ENCODE results near the gene MAP2K3.
A peak's percentile ranks its signal among the peaks of the same experiment; 100 is the strongest.

Gene MAP2K3

DNA sequence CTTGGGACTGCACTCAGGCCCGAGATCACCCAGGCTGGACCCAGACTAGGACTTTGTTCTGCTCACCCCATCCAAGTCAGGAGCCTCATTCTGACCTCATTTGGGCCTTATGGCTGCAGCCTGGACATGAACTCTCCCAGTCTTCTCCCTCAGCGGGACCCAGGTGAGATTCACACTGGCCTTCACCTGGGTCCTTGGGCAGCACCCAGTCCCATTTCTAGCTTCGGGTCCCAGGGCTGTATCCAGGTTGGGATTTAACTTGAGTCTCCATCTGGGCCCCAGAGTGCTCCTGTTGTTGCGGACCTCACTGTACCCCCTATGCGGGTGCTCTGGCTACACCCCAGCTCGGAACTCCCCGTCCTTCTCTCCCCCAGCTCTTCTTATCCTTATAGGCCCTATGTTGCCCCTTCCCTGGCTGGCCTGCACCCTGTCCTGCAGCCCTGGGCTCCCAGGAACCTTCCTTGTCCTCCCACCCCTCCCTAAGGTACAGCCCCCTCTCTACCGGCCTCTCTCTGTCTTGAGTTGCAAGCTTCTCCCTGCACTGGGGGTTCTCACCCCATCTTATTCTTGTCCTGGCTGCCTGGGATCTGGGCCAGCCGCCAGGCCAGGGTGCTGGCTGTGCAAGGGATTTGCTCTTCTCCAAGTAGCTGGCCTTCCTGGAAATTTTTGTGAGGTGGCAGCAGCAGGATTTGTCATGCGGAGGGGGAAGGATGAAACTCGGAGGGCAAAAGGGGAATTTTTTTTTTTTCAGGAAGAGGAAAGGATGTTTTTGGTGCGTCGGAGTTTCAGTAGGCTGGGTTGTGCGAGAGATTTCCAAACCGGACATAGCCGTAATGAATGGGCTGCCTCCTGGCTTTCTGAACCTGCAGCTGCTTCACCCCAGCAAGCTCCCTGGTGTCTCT, 904 bp downstream of the MAP2K3 start:
- 20% methylated on average over 16 of the region's 16 CpGs for WGBS
- Histone ChIP-seq H3K23ac (ENCODE audit: low read length in 2 of 2) (no peak overlapping the region), H3K18ac (ENCODE audit: low read depth in 1 of 2, low read length in 2 of 2) (peak overlapping the region; percentile 89 to 94), H3K9me3 (ENCODE audit: control insufficient read depth, low read length) (no peaks in the 10 kb centered on the region), H3K27me3 (ENCODE audit: control insufficient read depth in 1 of 2, insufficient read depth in 1 of 2, low read length in 2 of 2) (no peaks in the 10 kb centered on the region), H3K27ac (ENCODE audit: low read length, poor library complexity, severe bottlenecking) (peak overlapping the region; percentile 89), H3K4ac (ENCODE audit: low read depth in 1 of 2, low read length in 2 of 2) (peak overlapping the region in 1 of 2 experiments; percentile 92), H2BK12ac (ENCODE audit: low read length in 2 of 2) (no peak overlapping the region), H2BK120ac (ENCODE audit: low read depth, low read length) (peak overlapping the region; percentile 45), H3K9ac (ENCODE audit: low read length) (peak overlapping the region; percentile 97), H4K8ac (ENCODE audit: low read length) (peak overlapping the region; percentile 33), H3K4me2 (ENCODE audit: low read length, poor library complexity, severe bottlenecking) (peak overlapping the region; percentile 93), H2AFZ (ENCODE audit: low read depth, low read length) (no peak overlapping the region), H4K91ac (ENCODE audit: low read length) (no peak overlapping the region), H3K36me3 (ENCODE audit: control insufficient read depth in 1 of 2, insufficient read depth in 2 of 2, low read depth in 1 of 2, low read length in 2 of 2) (peaks cover 9 to 12% of the 10 kb centered on the region in 2 experiments), H3K4me3 (ENCODE audit: insufficient read depth in 1 of 2, low read depth in 1 of 2, low read length in 2 of 2) (peak overlapping the region; percentile 78 to 99), H2BK15ac (ENCODE audit: low read depth, poor library complexity, severe bottlenecking) (peak overlapping the region; percentile 87), H2AK5ac (ENCODE audit: low read length, severe bottlenecking) (no peak overlapping the region), H3K4me1 (ENCODE audit: control insufficient read depth, insufficient read depth, low read depth, low read length) (peaks cover 64% of the 10 kb centered on the region), H3K14ac (ENCODE audit: low read length in 2 of 2) (peak overlapping the region in 1 of 2 experiments; percentile 53), H2BK5ac (ENCODE audit: low read depth, low read length, poor library complexity, severe bottlenecking) (peak overlapping the region; percentile 15), H3K79me1 (replicated peaks; ENCODE audit: low read length, poor library complexity, severe bottlenecking) (peaks cover 2% of the 10 kb centered on the region)
- peak; percentile 81 for DNase-seq

DNA sequence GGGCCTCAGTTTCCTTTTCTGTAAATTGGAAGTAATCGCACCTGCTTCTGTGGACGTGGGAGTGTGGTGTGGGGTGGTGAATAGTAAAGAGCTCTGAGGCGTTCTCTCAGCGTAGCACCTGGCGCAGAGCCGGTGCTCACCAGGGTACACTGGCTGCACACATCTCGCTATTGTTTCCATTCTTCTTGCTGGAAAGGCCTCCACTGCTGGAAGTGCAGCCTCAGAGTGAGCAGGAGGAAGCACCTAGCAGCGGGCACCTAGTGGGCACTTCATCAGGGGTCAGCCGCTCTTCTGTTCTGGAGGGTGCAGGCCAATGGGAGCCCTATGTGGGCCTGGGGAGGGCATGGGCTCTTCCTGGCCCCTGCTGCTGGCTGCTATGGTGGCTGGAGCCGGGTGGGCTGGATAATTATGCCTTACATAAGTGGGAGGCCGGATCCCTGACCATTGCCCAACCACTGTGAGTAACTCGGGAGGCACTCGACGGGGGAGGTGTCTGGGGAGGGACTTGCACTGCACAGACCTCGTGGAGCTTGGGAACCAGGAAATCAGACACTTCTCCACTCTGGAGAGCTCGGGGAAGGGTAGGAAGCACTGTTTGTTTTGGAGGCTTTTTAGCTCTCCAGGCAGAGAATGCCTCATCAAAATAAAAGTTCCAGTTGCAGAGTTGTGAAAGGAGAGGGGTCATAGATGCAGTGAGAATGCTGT, 1.7 kb downstream of the MAP2K3 start:
- H4K8ac ChIP-seq (ENCODE audit: low read length) = peak overlapping the region; percentile 77
- DNase-seq = peak; percentile 99
- no peak overlapping the region for H2AFZ ChIP-seq (ENCODE audit: low read depth, low read length)
- peak overlapping the region; percentile 72 for H4K91ac ChIP-seq (ENCODE audit: low read length)
- H3K9me3 ChIP-seq (ENCODE audit: control insufficient read depth, low read length) = no peaks in the 10 kb centered on the region
- peak overlapping the region; percentile 58 to 99 for H3K4me3 ChIP-seq (ENCODE audit: insufficient read depth in 1 of 2, low read depth in 1 of 2, low read length in 2 of 2)
- peak overlapping the region; percentile 93 for H3K4me2 ChIP-seq (ENCODE audit: low read length, poor library complexity, severe bottlenecking)
- H3K4me1 ChIP-seq (ENCODE audit: control insufficient read depth, insufficient read depth, low read depth, low read length) = peaks cover 64% of the 10 kb centered on the region
- H3K27ac ChIP-seq (ENCODE audit: low read length, poor library complexity, severe bottlenecking) = peak overlapping the region; percentile 89
- H3K27me3 ChIP-seq (ENCODE audit: control insufficient read depth in 1 of 2, insufficient read depth in 1 of 2, low read length in 2 of 2) = no peaks in the 10 kb centered on the region
- peaks cover 10 to 13% of the 10 kb centered on the region in 2 experiments for H3K36me3 ChIP-seq (ENCODE audit: control insufficient read depth in 1 of 2, insufficient read depth in 2 of 2, low read depth in 1 of 2, low read length in 2 of 2)
- H2BK12ac ChIP-seq (ENCODE audit: low read length in 2 of 2) = peak overlapping the region in 1 of 2 experiments; percentile 73
- WGBS = 31% methylated on average over 16 of the region's 16 CpGs
- no peak overlapping the region for H2BK120ac ChIP-seq (ENCODE audit: low read depth, low read length)
- peak overlapping the region; percentile 97 for H3K9ac ChIP-seq (ENCODE audit: low read length)
- no peak overlapping the region for H3K23ac ChIP-seq (ENCODE audit: low read length in 2 of 2)
- peak overlapping the region; percentile 80 for H2AK5ac ChIP-seq (ENCODE audit: low read length, severe bottlenecking)
- H2BK15ac ChIP-seq (ENCODE audit: low read depth, poor library complexity, severe bottlenecking) = no peak overlapping the region
- peak overlapping the region in 1 of 2 experiments; percentile 55 for H3K14ac ChIP-seq (ENCODE audit: low read length in 2 of 2)
- H3K18ac ChIP-seq (ENCODE audit: low read depth in 1 of 2, low read length in 2 of 2) = peak overlapping the region; percentile 67 to 84
- peak overlapping the region; percentile 20 for H2BK5ac ChIP-seq (ENCODE audit: low read depth, low read length, poor library complexity, severe bottlenecking)
- peak overlapping the region in 1 of 2 experiments; percentile 65 for H3K4ac ChIP-seq (ENCODE audit: low read depth in 1 of 2, low read length in 2 of 2)
- peaks cover 2% of the 10 kb centered on the region for H3K79me1 ChIP-seq (replicated peaks; ENCODE audit: low read length, poor library complexity, severe bottlenecking)

DNA sequence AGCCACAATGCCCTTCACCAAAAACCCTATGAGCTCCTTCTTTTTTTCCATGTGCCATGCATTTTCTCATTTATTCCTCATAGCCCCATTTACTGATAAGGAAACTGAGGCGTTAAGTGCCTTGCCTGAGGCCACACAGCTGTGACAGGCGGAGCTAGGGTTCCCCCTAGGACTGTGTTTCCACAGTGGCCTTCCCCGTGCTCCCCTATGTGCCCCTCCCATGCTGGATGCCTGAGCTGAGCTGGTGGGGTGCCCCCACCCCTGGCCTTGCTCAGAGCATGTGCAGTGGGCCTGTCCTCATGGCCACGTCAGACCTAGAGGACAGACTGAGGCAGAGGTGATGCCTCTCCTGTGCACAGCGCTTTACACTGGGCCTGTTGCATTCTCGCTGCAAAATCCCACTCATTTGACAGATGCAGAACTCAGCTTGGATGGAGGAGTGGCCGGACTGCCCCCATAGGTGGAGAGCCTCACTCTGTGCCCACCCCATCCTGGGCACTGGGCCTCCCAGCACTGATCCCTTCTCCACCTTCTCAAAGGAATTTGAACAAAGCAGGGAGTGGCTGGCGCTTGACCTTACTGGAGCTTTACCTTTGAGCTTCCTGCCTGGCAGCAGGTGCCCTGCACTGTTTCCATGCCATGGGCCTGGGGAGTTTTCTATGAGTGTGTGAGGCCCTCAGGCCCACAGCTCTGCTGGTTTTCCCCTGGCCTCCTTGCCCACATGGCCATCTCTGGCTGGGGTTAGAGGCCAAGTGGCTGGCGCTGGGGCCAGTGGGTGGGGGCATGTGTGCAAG, 2.6 kb downstream of the MAP2K3 start:
- peak overlapping the region; percentile 64 to 89 for H3K4ac ChIP-seq (ENCODE audit: low read depth in 1 of 2, low read length in 2 of 2)
- peak overlapping the region; percentile 88 for H4K91ac ChIP-seq (ENCODE audit: low read length)
- peak overlapping the region; percentile 5 to 99 for H3K4me3 ChIP-seq (ENCODE audit: insufficient read depth in 1 of 2, low read depth in 1 of 2, low read length in 2 of 2)
- peak overlapping the region; percentile 93 for H3K4me2 ChIP-seq (ENCODE audit: low read length, poor library complexity, severe bottlenecking)
- H3K9ac ChIP-seq (ENCODE audit: low read length) = peak overlapping the region; percentile 97
- H3K4me1 ChIP-seq (ENCODE audit: control insufficient read depth, insufficient read depth, low read depth, low read length) = peaks cover 65% of the 10 kb centered on the region
- H3K23ac ChIP-seq (ENCODE audit: low read length in 2 of 2) = peak overlapping the region in 1 of 2 experiments; percentile 30
- H2BK120ac ChIP-seq (ENCODE audit: low read depth, low read length) = no peak overlapping the region
- peak overlapping the region; percentile 80 for H2AK5ac ChIP-seq (ENCODE audit: low read length, severe bottlenecking)
- H3K27me3 ChIP-seq (ENCODE audit: control insufficient read depth in 1 of 2, insufficient read depth in 1 of 2, low read length in 2 of 2) = no peaks in the 10 kb centered on the region
- peak overlapping the region; percentile 90 to 98 for H2BK12ac ChIP-seq (ENCODE audit: low read length in 2 of 2)
- H3K79me1 ChIP-seq (replicated peaks; ENCODE audit: low read length, poor library complexity, severe bottlenecking) = peaks cover 2% of the 10 kb centered on the region
- H3K14ac ChIP-seq (ENCODE audit: low read length in 2 of 2) = peak overlapping the region in 1 of 2 experiments; percentile 86
- WGBS = 75% methylated on average over 9 of the region's 9 CpGs
- no peak overlapping the region for H2BK5ac ChIP-seq (ENCODE audit: low read depth, low read length, poor library complexity, severe bottlenecking)
- peak overlapping the region; percentile 44 for H2BK15ac ChIP-seq (ENCODE audit: low read depth, poor library complexity, severe bottlenecking)
- no peak for DNase-seq
- H3K27ac ChIP-seq (ENCODE audit: low read length, poor library complexity, severe bottlenecking) = peak overlapping the region; percentile 83
- H3K36me3 ChIP-seq (ENCODE audit: control insufficient read depth in 1 of 2, insufficient read depth in 2 of 2, low read depth in 1 of 2, low read length in 2 of 2) = peaks cover 16 to 21% of the 10 kb centered on the region in 2 experiments
- no peaks in the 10 kb centered on the region for H3K9me3 ChIP-seq (ENCODE audit: control insufficient read depth, low read length)
- no peak overlapping the region for H2AFZ ChIP-seq (ENCODE audit: low read depth, low read length)
- peak overlapping the region; percentile 85 to 92 for H3K18ac ChIP-seq (ENCODE audit: low read depth in 1 of 2, low read length in 2 of 2)
- peak overlapping the region; percentile 33 for H4K8ac ChIP-seq (ENCODE audit: low read length)
